Activated CD8-positive, alpha-beta memory T cell treated with anti-CD3 and anti-CD28 coated beads, Interleukin-2, amount 10 ng/mL, durations not matched to agents 7 days and 5 days (primary cell): ENCODE results near the gene RUNX1. TPM values are rescaled to one million over a fixed set of nuclear protein-coding genes. Genes with fewer than 3 reads are reported as not detected.

Experiments
- ATAC-seq: fragments of 150-1000 bp; cut with Tn5 transposase; one replicate; pipeline ENCODE4 v1.10.0; 2021; ENCODE audit warnings: moderate library complexity
- CTCF ChIA-PET: fragments of 350-600 bp; sonication (Branson Sonifier 250); formaldehyde crosslinking; loops from one replicate; lab custom pipeline; 2021; ENCODE audit warnings: antibody characterized with exemption; lab: Charles Lee
- DNase-seq: peaks from one replicate; pipeline ENCODE4 v3.0.0-alpha.2; 2020
- H3K27ac Mint-ChIP-seq: one replicate; pipeline ENCODE4 v1.8.0; 2021; ENCODE audit warnings: mild to moderate bottlenecking, mixed read lengths
- H3K27me3 Mint-ChIP-seq: one replicate; pipeline ENCODE4 v1.8.0; 2021; ENCODE audit warnings: mixed read lengths
- H3K36me3 Mint-ChIP-seq: one replicate; pipeline ENCODE4 v1.8.0; 2021; ENCODE audit warnings: mild to moderate bottlenecking, mixed read lengths
- H3K4me1 Mint-ChIP-seq: one replicate; pipeline ENCODE4 v1.8.0; 2021; ENCODE audit warnings: mixed read lengths
- H3K4me3 Mint-ChIP-seq: one replicate; pipeline ENCODE4 v1.8.0; 2021; ENCODE audit warnings: mild to moderate bottlenecking, moderate library complexity, mixed read lengths
- H3K9me3 Mint-ChIP-seq: one replicate; pipeline ENCODE4 v1.8.0; 2022; ENCODE audit warnings: low read depth, mixed read lengths
- total RNA-seq, 2 experiments: library from RNA; stranded (reverse); gene quantifications; one replicate each; pipeline ENCODE4 v1.2.3, GENCODE V29; 2021

Gene RUNX1
- total RNA-seq, 2 experiments from 2014 or later: 23.3 to 35.3 TPM

DNA sequence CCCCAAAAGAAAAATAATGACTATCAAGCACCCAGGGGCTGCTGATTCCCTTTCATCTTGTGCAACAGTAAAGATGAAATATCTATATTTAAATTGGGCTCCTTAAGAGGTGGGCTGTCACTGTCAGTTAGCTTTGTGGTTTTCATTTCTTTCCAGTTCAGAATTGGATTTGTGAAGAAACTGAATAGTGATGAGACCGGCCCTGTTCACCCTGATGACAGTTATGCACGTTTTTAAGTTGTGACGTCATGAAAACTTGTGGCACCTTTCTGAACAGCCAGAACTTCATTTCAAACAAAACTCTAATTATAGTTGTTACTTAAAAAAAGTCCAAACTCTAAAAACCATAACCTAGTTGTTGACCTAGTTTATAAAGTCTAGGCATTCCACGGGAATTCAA lies 125.9 kb downstream of the RUNX1 start:
- Mint-ChIP-seq H3K27ac (no peak overlapping the region), H3K4me1 (peaks cover 8% of the 10 kb centered on the region), H3K27me3 (no peaks in the 10 kb centered on the region), H3K4me3 (no peak overlapping the region), H3K9me3 (peaks cover 5% of the 10 kb centered on the region), H3K36me3 (peaks cover 30% of the 10 kb centered on the region)
- no peak for DNase-seq
- CTCF ChIA-PET: no interaction called here
- ATAC-seq: no peak

DNA sequence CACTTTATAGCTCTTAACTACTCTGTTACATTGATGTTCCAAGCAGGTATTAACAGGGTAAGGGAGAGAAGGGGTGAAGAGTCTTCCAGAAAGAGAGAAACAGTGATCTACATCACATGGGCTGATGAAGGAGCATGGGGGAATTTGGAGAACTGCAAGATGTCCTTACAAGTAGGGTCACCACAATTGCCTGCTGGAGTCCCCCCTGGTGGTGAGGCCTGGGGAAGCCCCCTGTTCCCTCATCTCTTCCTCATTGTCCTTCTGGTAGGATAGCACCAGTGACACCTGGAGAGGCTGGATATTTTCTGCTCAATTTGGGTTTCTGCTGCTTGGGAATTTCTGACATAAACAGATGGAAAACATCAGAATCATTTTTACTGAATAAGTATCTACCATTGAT lies 126.6 kb downstream of the RUNX1 start:
- CTCF ChIA-PET: no interaction called here
- no peak for ATAC-seq
- no peak overlapping the region for H3K27ac Mint-ChIP-seq

DNA sequence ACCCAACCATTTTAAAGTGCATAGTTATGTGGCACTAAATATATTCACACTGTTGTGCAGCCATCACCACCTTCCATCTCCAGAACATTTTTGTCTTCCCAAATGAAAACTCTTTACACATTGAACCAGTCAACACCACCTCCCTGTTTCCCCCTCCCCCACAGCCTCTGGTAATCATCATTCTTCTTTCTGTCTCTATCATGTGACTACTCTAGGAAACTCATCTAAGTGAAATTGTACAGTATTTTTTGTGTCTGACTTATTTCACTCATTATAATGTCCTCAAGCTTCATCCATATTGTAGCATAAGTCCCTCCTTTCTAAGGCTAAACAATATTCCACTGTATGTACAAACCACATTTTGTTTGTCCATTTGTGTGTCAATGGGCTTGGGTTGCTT lies 128.0 kb downstream of the RUNX1 start:
- ATAC-seq: no peak
- Mint-ChIP-seq H3K27me3 (no peaks in the 10 kb centered on the region), H3K27ac (no peak overlapping the region), H3K4me1 (no peaks in the 10 kb centered on the region), H3K9me3 (peaks cover 5% of the 10 kb centered on the region), H3K4me3 (no peak overlapping the region), H3K36me3 (peaks cover 29% of the 10 kb centered on the region)
- CTCF ChIA-PET: no interaction called here
- DNase-seq: no peak

More for the DNA sequence above, 126.6 kb downstream of the RUNX1 start:
- Mint-ChIP-seq H3K36me3 (peaks cover 31% of the 10 kb centered on the region), H3K4me1 (peaks cover 6% of the 10 kb centered on the region), H3K4me3 (no peak overlapping the region), H3K9me3 (peaks cover 5% of the 10 kb centered on the region), H3K27me3 (no peaks in the 10 kb centered on the region)
- no peak for DNase-seq

DNA sequence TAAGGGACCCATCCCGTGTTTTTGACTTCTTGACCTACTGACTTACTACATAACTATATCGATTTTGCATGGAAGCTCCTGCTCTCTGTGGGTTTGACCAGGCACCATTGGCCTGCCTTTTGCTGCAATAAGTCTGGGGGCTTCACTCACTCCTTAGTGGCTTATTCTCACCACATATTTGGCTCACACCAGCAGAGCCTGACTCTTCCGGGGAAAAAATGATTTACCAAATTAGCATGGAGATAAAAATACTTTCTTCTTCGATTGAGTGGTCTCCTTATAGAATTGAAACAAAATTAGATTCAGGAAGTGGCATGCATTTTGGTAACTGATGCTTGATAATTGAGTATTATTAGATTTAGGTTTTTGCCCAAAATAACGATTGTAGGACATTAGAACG lies 129.7 kb downstream of the RUNX1 start:
- DNase-seq (no peak), ATAC-seq (no peak)
- Mint-ChIP-seq H3K4me3 (no peak overlapping the region), H3K27me3 (no peaks in the 10 kb centered on the region), H3K9me3 (peaks cover 5% of the 10 kb centered on the region), H3K27ac (no peak overlapping the region), H3K36me3 (peaks cover 24% of the 10 kb centered on the region), H3K4me1 (no peaks in the 10 kb centered on the region)
- CTCF ChIA-PET: interaction anchor here (1.7 kb wide), 1 partner anchor 20 kb away, joined by 4 read pairs; no protein-coding TSS in a partner anchor

DNA sequence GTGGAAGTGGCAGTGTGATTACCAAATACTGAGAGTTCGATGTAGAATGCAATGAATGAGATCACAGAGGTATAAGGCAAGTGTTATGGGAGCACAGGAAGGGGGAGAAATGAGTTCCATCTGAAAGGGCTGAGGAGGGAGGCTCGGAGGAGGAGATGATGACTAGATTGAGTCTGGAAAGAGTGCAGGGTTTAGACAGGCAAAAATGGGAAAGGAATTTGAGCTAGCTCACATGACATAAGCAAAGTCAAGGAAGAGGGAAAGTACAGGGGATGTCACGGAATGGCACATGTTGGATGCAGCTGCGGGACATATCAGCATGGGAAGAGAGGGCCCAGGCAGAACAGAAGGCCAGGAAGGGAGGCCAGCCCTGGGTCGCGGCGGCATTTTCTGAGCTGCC lies 132.7 kb downstream of the RUNX1 start:
- CTCF ChIA-PET: no interaction called here
- DNase-seq (no peak), ATAC-seq (no peak)
- no peaks in the 10 kb centered on the region for H3K27me3 Mint-ChIP-seq
- no peak overlapping the region for H3K27ac Mint-ChIP-seq
- no peaks in the 10 kb centered on the region for H3K9me3 Mint-ChIP-seq
- H3K36me3 Mint-ChIP-seq: peaks cover 9% of the 10 kb centered on the region
- no peaks in the 10 kb centered on the region for H3K4me1 Mint-ChIP-seq
- no peak overlapping the region for H3K4me3 Mint-ChIP-seq

DNA sequence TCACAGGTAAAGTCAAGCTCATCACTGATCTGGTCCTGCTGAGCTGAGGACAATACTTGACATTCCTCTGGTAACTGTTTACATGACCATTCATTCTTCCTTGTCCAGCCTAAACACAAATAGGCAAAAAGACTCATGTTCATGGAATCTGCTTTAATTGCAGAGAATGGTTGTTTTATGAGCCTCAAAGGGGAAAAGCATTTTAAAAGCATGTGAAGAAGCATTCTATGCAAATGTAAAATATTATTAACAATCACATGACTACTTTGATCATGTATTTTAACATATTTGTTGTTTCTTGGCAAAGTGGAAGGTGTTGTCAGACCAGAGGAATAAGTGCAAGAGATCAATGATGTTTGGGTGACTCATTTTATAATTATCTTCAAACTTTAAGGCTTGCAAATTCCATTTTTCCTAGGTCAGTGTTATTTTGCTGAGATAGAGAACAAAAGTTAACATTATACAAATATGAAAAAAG lies 133.7 kb downstream of the RUNX1 start:
- ATAC-seq: no peak
- no peak overlapping the region for H3K27ac Mint-ChIP-seq
- no peaks in the 10 kb centered on the region for H3K27me3 Mint-ChIP-seq
- no peak for DNase-seq
- H3K9me3 Mint-ChIP-seq: no peaks in the 10 kb centered on the region
- CTCF ChIA-PET: no interaction called here
- H3K4me3 Mint-ChIP-seq: no peak overlapping the region
- peaks cover 7% of the 10 kb centered on the region for H3K36me3 Mint-ChIP-seq
- H3K4me1 Mint-ChIP-seq: no peaks in the 10 kb centered on the region

DNA sequence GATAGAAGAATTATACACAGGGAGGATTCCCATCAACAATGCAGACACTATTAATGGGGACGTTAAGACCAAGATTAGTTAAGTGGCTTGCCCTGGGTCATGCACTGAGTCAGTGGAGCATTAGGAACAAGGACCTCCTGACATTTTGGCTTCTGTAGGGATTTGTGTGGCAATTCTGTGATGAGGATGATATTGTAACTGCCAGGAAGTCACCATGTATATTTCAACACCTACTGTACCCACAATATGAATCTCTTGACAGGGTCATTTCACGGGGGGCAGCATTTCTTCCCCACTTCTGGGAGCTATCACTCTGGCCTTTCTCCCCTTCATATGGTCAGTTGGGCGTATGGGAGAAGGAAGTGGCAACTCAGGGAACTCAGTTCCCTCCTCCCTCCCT lies 134.9 kb downstream of the RUNX1 start:
- no peaks in the 10 kb centered on the region for H3K27me3 Mint-ChIP-seq
- H3K4me1 Mint-ChIP-seq: peaks cover 1% of the 10 kb centered on the region
- H3K36me3 Mint-ChIP-seq: peaks cover 6% of the 10 kb centered on the region
- CTCF ChIA-PET: no interaction called here
- no peak overlapping the region for H3K4me3 Mint-ChIP-seq
- DNase-seq (no peak), ATAC-seq (no peak)
- H3K9me3 Mint-ChIP-seq: no peaks in the 10 kb centered on the region
- no peak overlapping the region for H3K27ac Mint-ChIP-seq

DNA sequence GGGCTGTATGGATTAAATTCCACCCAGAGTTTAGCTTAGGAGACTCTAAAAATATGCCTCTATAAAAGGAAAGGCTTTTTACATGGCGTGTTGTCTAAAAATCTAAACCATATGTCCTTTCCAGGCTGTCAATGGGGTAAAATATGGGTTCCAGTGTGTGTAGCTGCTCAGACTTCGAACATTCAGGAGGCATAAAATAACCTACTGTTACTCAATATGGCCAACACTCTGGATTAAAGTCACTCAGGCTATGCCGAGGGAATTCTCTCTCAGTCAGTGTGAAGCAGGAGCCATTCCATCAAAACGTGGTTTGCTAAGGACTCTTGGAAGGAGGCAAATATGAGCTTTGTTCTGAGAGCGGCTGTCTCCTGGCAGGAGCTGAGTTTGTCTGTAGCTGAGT lies 135.3 kb downstream of the RUNX1 start:
- Mint-ChIP-seq H3K36me3 (peaks cover 6% of the 10 kb centered on the region), H3K4me3 (no peak overlapping the region), H3K4me1 (peaks cover 4% of the 10 kb centered on the region), H3K27me3 (no peaks in the 10 kb centered on the region), H3K27ac (no peak overlapping the region), H3K9me3 (no peaks in the 10 kb centered on the region)
- DNase-seq: no peak
- ATAC-seq: no peak
- CTCF ChIA-PET: no interaction called here

DNA sequence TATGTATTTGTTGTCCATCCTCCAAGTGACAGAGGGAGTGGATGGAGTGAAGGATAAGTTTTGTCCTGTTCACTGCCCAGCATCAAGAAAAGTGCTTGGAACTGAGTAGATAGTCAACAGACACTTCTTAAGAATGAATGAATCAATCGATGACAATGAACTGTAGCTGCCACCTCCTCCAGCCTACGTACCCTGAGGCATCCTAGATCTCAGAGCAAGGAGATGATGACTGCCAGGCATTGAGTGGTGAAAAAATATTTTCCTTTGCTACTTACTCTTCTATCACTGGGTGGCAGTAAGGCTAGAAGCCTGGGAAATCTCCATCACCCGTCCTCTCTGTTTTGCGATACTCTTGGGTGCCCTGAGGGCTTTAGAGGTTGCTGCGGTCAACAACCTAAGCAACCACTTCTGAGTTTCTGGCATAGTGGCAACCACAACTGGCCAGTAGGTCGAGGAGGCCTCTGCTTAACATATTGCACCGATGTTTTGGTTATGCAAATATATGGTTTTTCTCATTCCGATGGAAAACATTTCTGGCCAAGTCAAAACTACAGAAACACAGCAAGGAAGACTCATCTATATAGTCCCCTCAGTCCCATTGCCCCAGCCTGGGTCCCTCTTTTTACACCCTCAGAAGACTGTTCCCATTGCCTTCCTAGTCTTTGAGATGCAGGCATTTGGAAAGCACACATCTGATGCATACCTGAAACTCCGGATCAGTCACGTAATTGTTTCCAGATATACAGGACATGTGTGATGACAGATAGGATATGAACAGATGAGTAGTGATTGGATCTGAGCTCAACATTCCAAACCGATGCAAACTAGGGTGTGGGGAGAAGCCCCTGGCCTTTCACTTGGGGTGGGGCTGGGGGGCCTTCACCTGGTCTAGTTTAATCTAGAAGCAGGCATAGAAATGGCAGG lies 136.8 kb downstream of the RUNX1 start:
- CTCF ChIA-PET: no interaction called here

DNA sequence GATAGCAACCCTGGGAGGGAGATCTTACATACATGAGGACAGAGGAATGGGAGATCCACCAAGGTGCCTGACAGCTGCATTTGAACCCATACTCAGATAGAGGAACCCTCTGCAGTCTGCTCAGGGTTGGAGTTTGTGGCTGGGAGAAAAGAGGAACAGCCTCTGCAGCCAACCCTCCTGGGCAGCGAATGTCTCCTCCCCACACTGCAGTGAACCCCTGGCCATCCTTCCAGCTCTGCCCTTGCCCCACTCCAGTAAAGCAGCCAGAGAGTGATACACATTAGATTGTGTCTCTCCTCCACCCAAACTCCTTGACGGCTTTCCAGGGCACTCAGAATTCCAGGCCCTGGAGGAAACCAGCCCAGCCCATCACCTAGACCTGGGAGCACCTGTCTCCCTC lies 137.7 kb downstream of the RUNX1 start:
- H3K4me3 Mint-ChIP-seq: no peak overlapping the region
- no peaks in the 10 kb centered on the region for H3K27me3 Mint-ChIP-seq
- H3K36me3 Mint-ChIP-seq: peaks cover 3% of the 10 kb centered on the region
- no peaks in the 10 kb centered on the region for H3K9me3 Mint-ChIP-seq
- peaks cover 12% of the 10 kb centered on the region for H3K4me1 Mint-ChIP-seq
- ATAC-seq: no peak
- CTCF ChIA-PET: no interaction called here
- H3K27ac Mint-ChIP-seq: no peak overlapping the region
- no peak for DNase-seq

More for the DNA sequence above, 136.8 kb downstream of the RUNX1 start:
- Mint-ChIP-seq H3K36me3 (peaks cover 3% of the 10 kb centered on the region), H3K27ac (no peak overlapping the region), H3K4me3 (no peak overlapping the region), H3K9me3 (no peaks in the 10 kb centered on the region), H3K4me1 (peaks cover 12% of the 10 kb centered on the region), H3K27me3 (no peaks in the 10 kb centered on the region)
- DNase-seq (no peak), ATAC-seq (no peak)

DNA sequence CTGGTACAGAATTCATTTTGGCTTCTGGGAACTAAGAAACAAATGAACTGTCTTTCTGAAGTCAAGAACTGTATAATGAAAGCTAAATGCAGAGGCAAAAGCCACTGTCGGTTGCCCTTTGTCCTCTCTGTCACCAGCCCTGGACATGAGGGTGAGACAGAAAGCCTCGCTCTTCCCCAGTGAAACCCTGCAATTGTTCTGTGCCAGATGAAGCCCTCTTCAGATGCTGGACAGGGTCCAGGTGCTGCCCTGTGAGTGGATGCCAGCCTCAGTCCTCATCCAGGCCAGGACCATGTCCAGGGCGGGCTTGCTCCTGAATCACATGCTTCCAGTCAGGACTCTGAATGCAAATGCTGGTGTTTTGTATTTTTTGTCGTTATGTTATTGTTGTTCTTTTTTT lies 138.7 kb downstream of the RUNX1 start:
- Mint-ChIP-seq H3K36me3 (peaks cover 2% of the 10 kb centered on the region), H3K4me1 (peaks cover 12% of the 10 kb centered on the region), H3K9me3 (no peaks in the 10 kb centered on the region), H3K27ac (no peak overlapping the region), H3K4me3 (no peak overlapping the region), H3K27me3 (no peaks in the 10 kb centered on the region)
- no peak for DNase-seq
- no peak for ATAC-seq
- CTCF ChIA-PET: no interaction called here

DNA sequence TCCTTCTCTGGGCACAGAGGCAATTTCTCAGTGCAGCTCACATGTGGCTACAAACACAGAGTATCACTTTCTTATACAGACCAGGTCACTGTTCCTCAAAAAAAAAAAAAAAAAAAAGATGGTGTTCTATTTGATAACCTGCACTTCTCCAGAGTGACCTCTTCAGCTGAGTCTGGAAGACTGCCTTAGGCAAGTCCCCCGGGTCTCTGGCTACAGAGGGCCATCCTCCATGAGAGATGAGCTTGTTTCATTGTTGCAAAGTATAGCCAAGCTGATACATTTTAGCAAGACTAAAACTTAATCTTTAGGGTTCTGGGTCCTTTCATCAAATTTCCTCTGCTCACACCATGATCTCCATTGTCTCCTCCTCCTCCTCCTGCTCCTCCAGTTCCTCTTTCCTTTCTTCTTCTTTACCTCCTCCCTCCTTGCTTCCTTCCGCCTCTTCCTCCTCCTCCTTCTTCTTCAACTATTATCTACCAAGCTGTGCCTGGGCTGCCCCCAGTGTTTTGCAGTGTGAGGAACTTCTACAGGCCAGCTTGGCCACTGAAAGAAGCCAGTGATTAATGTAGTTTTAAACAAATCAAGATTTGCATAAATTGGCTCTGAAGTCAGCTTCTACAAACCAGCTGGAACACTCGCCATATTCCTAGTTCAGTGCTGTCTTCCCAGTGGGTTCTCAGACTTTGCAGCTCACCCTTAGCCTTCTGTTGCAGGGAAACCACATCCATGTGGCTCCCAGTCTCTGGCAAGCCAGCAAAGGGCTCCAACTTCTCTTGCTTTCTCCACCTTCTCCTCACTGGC lies 139.4 kb downstream of the RUNX1 start:
- Mint-ChIP-seq H3K36me3 (no peaks in the 10 kb centered on the region), H3K27ac (no peak overlapping the region)

DNA sequence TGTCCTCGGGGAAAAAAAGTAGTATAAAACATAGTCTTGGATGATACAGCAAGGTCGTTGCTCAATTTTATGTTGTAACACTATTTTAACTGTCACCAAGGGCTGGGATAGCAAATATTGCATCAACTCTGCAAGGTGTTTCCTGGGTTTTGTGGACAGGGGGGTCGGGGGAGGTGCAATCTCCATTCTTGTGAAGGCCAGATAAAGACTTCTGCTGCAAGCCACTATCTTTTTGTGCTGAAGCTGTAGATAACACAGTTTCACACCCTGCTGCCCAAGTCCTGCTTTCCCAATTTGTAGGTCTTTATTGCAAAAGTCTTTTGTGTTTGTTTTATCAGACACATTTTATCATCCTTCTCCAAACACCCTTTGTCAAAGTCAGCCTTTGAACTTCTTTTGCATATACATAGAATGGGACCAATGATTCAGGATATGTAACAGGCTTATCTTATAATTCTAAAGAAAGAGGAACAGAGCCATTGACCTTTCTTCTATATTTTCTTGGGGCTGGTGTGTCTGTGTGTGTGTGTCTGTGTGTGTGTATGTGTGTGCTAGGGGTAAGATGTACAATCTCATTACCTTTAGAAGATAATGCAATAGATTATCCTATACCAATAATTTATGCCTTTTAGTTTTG lies 140.6 kb downstream of the RUNX1 start:
- H3K9me3 Mint-ChIP-seq: no peaks in the 10 kb centered on the region
- DNase-seq (no peak), ATAC-seq (no peak)
- peaks cover 12% of the 10 kb centered on the region for H3K4me1 Mint-ChIP-seq
- CTCF ChIA-PET: interaction anchor here (1.1 kb wide), 1 partner anchor 15 kb away, joined by 3 read pairs; no protein-coding TSS in a partner anchor
- no peaks in the 10 kb centered on the region for H3K36me3 Mint-ChIP-seq
- H3K27ac Mint-ChIP-seq: no peak overlapping the region
- no peak overlapping the region for H3K4me3 Mint-ChIP-seq
- no peaks in the 10 kb centered on the region for H3K27me3 Mint-ChIP-seq

More for the DNA sequence above, 139.4 kb downstream of the RUNX1 start:
- ATAC-seq (no peak), DNase-seq (no peak)
- H3K4me1 Mint-ChIP-seq: peaks cover 12% of the 10 kb centered on the region
- H3K4me3 Mint-ChIP-seq: no peak overlapping the region
- no peaks in the 10 kb centered on the region for H3K9me3 Mint-ChIP-seq
- no peaks in the 10 kb centered on the region for H3K27me3 Mint-ChIP-seq
- CTCF ChIA-PET: no interaction called here
